GM23338 (cell line): ENCODE results near the gene LRRC47. TPM values are rescaled to one million over a fixed set of nuclear protein-coding genes. Genes with fewer than 3 reads are reported as not detected.

Experiments
- ATAC-seq: fragments of 200-7000 bp; cut with Tn5 transposase; 3 replicates; pipeline ENCODE4 v1.9.1; 2020
- DNase-seq: peaks from one replicate; pipeline ENCODE4 v3.0.0-alpha.2; 2015; ENCODE audit warnings: low spot score
- H2AFZ ChIP-seq: fragments of 200-600 bp; sonication (generic); 2 replicates; pipeline ENCODE4 v1.8.0; 2016; ENCODE audit warnings: antibody characterized with exemption, mild to moderate bottlenecking, moderate library complexity
- H3F3A ChIP-seq: fragments of 200-600 bp; sonication (generic); replicated peaks from 2 replicates; pipeline ENCODE4 v1.8.0; 2017; ENCODE audit warnings: antibody characterized with exemption, mixed run types, low read depth
- H3K27ac ChIP-seq: fragments of 200-600 bp; sonication (generic); 2 replicates; pipeline ENCODE4 v1.6.1; 2016; ENCODE audit warnings: low read depth
- H3K27me3 ChIP-seq: fragments of 200-600 bp; sonication (generic); 2 replicates; pipeline ENCODE4 v1.8.0; 2016; ENCODE audit warnings: mild to moderate bottlenecking, mixed run types, moderate library complexity; ENCODE audit not compliant: insufficient read depth
- H3K36me3 ChIP-seq: fragments of 200-600 bp; sonication (generic); 2 replicates; pipeline ENCODE4 v1.8.0; 2016; ENCODE audit warnings: mild to moderate bottlenecking; ENCODE audit not compliant: insufficient read depth
- H3K4me1 ChIP-seq: fragments of 200-600 bp; sonication (generic); 2 replicates; pipeline ENCODE4 v1.8.0; 2016; ENCODE audit warnings: mild to moderate bottlenecking, moderate library complexity; ENCODE audit not compliant: insufficient read depth
- H3K4me2 ChIP-seq: fragments of 200-600 bp; sonication (generic); 2 replicates; pipeline ENCODE4 v1.7.1; 2017; ENCODE audit warnings: mixed run types
- H3K4me3 ChIP-seq: fragments of 200-600 bp; sonication (generic); 2 replicates; pipeline ENCODE4 v1.6.1; 2016; ENCODE audit warnings: mixed run types
- H3K79me2 ChIP-seq: fragments of 200-600 bp; sonication (generic); replicated peaks from 2 replicates; pipeline ENCODE4 v1.8.0; 2017; ENCODE audit warnings: mild to moderate bottlenecking; ENCODE audit not compliant: insufficient read depth
- H3K9me2 ChIP-seq: fragments of 200-600 bp; sonication (generic); 2 replicates; pipeline ENCODE4 v1.8.0; 2017; ENCODE audit not compliant: insufficient read depth
- H4K20me1 ChIP-seq: fragments of 200-600 bp; sonication (generic); replicated peaks from 2 replicates; pipeline ENCODE4 v1.8.0; 2017; ENCODE audit warnings: mild to moderate bottlenecking; ENCODE audit not compliant: insufficient read depth
- H3K27ac Mint-ChIP-seq: 2 replicates; pipeline ENCODE4 v1.8.0; 2020; ENCODE audit warnings: inconsistent platforms, mild to moderate bottlenecking, moderate library complexity, mixed read lengths
- H3K27me3 Mint-ChIP-seq: 3 replicates; pipeline ENCODE4 v1.8.0; 2022; ENCODE audit warnings: low read depth, mild to moderate bottlenecking, moderate library complexity, mixed read lengths, inconsistent platforms; ENCODE audit not compliant: insufficient read depth, poor library complexity
- H3K36me3 Mint-ChIP-seq: 3 replicates; pipeline ENCODE4 v1.8.0; 2021; ENCODE audit warnings: low read depth, mild to moderate bottlenecking, inconsistent platforms, moderate library complexity, mixed read lengths
- H3K4me1 Mint-ChIP-seq: 3 replicates; pipeline ENCODE4 v1.8.0; 2020; ENCODE audit warnings: mild to moderate bottlenecking, inconsistent platforms, mixed read lengths
- H3K4me3 Mint-ChIP-seq: 3 replicates; pipeline ENCODE4 v1.8.0; 2021; ENCODE audit warnings: moderate library complexity, mild to moderate bottlenecking, inconsistent platforms, mixed read lengths
- H3K9me3 Mint-ChIP-seq: 3 replicates; pipeline ENCODE4 v1.8.0; 2020; ENCODE audit warnings: moderate library complexity, mild to moderate bottlenecking, inconsistent platforms, mixed read lengths
- JUNB ChIP-seq: IDR thresholded peaks from one replicate; pipeline ENCODE4 v1.6.1; 2016; ENCODE audit warnings: antibody characterized with exemption; ENCODE audit not compliant: unreplicated experiment
- NANOG ChIP-seq: IDR thresholded peaks from 2 replicates; pipeline ENCODE4 v1.6.1; 2016; ENCODE audit warnings: antibody characterized with exemption, borderline replicate concordance
- polyA plus RNA-seq: library from polyadenylated mRNA; unstranded; fragments of >200 nt; fragmentation: Nextera tagmentation; extraction: Ambion mirVana; gene quantifications from 2 replicates; pipeline ENCODE4 v1.2.1, GENCODE V29; 2016
- total RNA-seq: library from RNA; depleted of rRNA; stranded (reverse); fragments of >200 nt; shearing (Covaris generic); gene quantifications from 2 replicates; pipeline ENCODE4 v1.2.3, GENCODE V29; 2014
- TF ChIP-seq, protein P1 (sequence below): fragments of 250-450 bp; sonication (Bioruptor Pico); IDR thresholded peaks from 2 replicates; pipeline ENCODE4 v1.5.0; 2020; ENCODE audit warnings: mild to moderate bottlenecking, moderate library complexity
- TF ChIP-seq, protein P2 (sequence below): IDR thresholded peaks from one replicate; pipeline ENCODE4 v1.6.1; 2018; ENCODE audit warnings: antibody characterized with exemption; ENCODE audit not compliant: unreplicated experiment
- TF ChIP-seq, protein P3 (sequence below), 2 experiments: fragments of 200-600 bp in 1 of 2; sonication (generic) in 1 of 2; conservative IDR thresholded peaks; 2 replicates each; pipeline versions ENCODE4 v1.5.1 to v1.6.1; 2016 to 2017; ENCODE audit warnings: antibody characterized with exemption in 2 of 2, low read depth in 2 of 2, mild to moderate bottlenecking in 2 of 2, moderate library complexity in 1 of 2

Gene LRRC47
- total and polyA plus RNA-seq, 2 experiments from 2014 or later, result 15.8 to 76.8 TPM

DNA sequence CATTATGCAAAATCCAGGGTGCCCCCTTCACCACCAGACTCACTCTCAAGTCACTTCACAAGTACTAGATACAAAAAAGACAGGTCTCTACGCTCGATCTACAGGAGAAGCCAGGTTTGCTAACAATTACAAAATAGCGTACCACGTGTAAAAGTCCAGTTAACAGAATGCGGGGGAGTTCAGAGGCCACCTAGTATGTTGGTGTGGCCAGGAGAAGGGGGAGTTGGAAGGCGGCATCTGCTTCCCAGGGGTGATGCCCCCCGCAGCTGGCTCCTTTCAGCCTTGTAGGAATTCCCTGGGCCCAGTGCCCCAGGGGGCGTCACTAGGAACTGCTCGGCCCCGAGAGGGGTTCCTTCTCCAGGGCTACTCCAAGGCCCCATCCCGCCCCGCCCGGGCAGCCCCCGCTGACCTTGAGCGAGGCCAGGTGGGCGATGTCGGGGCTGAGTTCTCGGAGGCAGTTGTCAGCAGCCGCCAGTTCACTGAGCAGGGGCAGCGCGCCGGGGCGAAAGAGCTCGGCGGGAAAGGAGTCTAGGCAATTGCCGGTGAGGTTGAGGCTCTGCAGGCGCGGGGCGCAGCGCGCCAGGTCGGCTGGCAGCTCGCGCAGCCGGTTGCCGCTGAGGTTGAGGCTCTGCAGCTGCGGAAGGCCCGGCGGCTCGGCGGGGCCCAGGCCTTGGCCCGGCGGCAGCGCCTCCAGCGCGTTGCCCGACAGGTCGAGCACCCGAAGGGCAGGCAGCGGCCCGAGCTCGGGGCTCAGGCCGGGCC is 664 bp downstream of the LRRC47 start:
- peaks cover 16% of the 10 kb centered on the region for H3F3A ChIP-seq
- Mint-ChIP-seq H3K36me3 (peaks cover 26% of the 10 kb centered on the region), H3K27ac (peak overlapping the region; percentile 21; the same call in 1 of the 2 replicates), H3K4me3 (peak overlapping the region; percentile 83), H3K4me1 (peaks cover 41% of the 10 kb centered on the region), H3K9me3 (peaks cover 3% of the 10 kb centered on the region; the same call in 2 of the 3 replicates), H3K27me3 (peaks cover 17% of the 10 kb centered on the region)
- H3K79me2 ChIP-seq, result peaks cover 41% of the 10 kb centered on the region
- ATAC-seq, result no peak; the same call in 2 of the 3 replicates
- H3K4me3 ChIP-seq, result peak overlapping the region; percentile 89
- TF ChIP-seq, protein P1, sequence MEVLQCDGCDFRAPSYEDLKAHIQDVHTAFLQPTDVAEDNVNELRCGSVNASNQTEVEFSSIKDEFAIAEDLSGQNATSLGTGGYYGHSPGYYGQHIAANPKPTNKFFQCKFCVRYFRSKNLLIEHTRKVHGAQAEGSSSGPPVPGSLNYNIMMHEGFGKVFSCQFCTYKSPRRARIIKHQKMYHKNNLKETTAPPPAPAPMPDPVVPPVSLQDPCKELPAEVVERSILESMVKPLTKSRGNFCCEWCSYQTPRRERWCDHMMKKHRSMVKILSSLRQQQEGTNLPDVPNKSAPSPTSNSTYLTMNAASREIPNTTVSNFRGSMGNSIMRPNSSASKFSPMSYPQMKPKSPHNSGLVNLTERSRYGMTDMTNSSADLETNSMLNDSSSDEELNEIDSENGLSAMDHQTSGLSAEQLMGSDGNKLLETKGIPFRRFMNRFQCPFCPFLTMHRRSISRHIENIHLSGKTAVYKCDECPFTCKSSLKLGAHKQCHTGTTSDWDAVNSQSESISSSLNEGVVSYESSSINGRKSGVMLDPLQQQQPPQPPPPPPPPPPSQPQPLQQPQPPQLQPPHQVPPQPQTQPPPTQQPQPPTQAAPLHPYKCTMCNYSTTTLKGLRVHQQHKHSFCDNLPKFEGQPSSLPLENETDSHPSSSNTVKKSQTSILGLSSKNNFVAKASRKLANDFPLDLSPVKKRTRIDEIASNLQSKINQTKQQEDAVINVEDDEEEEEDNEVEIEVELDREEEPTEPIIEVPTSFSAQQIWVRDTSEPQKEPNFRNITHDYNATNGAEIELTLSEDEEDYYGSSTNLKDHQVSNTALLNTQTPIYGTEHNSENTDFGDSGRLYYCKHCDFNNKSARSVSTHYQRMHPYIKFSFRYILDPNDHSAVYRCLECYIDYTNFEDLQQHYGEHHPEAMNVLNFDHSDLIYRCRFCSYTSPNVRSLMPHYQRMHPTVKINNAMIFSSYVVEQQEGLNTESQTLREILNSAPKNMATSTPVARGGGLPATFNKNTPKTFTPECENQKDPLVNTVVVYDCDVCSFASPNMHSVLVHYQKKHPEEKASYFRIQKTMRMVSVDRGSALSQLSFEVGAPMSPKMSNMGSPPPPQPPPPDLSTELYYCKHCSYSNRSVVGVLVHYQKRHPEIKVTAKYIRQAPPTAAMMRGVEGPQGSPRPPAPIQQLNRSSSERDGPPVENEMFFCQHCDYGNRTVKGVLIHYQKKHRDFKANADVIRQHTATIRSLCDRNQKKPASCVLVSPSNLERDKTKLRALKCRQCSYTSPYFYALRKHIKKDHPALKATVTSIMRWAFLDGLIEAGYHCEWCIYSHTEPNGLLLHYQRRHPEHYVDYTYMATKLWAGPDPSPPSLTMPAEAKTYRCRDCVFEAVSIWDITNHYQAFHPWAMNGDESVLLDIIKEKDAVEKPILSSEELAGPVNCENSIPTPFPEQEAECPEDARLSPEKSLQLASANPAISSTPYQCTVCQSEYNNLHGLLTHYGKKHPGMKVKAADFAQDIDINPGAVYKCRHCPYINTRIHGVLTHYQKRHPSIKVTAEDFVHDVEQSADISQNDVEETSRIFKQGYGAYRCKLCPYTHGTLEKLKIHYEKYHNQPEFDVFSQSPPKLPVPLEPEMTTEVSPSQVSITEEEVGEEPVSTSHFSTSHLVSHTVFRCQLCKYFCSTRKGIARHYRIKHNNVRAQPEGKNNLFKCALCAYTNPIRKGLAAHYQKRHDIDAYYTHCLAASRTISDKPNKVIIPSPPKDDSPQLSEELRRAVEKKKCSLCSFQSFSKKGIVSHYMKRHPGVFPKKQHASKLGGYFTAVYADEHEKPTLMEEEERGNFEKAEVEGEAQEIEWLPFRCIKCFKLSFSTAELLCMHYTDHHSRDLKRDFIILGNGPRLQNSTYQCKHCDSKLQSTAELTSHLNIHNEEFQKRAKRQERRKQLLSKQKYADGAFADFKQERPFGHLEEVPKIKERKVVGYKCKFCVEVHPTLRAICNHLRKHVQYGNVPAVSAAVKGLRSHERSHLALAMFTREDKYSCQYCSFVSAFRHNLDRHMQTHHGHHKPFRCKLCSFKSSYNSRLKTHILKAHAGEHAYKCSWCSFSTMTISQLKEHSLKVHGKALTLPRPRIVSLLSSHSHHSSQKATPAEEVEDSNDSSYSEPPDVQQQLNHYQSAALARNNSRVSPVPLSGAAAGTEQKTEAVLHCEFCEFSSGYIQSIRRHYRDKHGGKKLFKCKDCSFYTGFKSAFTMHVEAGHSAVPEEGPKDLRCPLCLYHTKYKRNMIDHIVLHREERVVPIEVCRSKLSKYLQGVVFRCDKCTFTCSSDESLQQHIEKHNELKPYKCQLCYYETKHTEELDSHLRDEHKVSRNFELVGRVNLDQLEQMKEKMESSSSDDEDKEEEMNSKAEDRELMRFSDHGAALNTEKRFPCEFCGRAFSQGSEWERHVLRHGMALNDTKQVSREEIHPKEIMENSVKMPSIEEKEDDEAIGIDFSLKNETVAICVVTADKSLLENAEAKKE (CRISPR knock-in tag), result no peak
- TF ChIP-seq JUNB (no peak), NANOG (no peak)
- TF ChIP-seq, protein P2, sequence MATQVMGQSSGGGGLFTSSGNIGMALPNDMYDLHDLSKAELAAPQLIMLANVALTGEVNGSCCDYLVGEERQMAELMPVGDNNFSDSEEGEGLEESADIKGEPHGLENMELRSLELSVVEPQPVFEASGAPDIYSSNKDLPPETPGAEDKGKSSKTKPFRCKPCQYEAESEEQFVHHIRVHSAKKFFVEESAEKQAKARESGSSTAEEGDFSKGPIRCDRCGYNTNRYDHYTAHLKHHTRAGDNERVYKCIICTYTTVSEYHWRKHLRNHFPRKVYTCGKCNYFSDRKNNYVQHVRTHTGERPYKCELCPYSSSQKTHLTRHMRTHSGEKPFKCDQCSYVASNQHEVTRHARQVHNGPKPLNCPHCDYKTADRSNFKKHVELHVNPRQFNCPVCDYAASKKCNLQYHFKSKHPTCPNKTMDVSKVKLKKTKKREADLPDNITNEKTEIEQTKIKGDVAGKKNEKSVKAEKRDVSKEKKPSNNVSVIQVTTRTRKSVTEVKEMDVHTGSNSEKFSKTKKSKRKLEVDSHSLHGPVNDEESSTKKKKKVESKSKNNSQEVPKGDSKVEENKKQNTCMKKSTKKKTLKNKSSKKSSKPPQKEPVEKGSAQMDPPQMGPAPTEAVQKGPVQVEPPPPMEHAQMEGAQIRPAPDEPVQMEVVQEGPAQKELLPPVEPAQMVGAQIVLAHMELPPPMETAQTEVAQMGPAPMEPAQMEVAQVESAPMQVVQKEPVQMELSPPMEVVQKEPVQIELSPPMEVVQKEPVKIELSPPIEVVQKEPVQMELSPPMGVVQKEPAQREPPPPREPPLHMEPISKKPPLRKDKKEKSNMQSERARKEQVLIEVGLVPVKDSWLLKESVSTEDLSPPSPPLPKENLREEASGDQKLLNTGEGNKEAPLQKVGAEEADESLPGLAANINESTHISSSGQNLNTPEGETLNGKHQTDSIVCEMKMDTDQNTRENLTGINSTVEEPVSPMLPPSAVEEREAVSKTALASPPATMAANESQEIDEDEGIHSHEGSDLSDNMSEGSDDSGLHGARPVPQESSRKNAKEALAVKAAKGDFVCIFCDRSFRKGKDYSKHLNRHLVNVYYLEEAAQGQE, result no peak
- TF ChIP-seq, protein P3, sequence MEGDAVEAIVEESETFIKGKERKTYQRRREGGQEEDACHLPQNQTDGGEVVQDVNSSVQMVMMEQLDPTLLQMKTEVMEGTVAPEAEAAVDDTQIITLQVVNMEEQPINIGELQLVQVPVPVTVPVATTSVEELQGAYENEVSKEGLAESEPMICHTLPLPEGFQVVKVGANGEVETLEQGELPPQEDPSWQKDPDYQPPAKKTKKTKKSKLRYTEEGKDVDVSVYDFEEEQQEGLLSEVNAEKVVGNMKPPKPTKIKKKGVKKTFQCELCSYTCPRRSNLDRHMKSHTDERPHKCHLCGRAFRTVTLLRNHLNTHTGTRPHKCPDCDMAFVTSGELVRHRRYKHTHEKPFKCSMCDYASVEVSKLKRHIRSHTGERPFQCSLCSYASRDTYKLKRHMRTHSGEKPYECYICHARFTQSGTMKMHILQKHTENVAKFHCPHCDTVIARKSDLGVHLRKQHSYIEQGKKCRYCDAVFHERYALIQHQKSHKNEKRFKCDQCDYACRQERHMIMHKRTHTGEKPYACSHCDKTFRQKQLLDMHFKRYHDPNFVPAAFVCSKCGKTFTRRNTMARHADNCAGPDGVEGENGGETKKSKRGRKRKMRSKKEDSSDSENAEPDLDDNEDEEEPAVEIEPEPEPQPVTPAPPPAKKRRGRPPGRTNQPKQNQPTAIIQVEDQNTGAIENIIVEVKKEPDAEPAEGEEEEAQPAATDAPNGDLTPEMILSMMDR (conservative IDR thresholded peaks at IDR 0.05; ENCODE audit: low read depth in 2 of 2), result no peak
- no peaks in the 10 kb centered on the region for H3K27me3 ChIP-seq
- no peaks in the 10 kb centered on the region for H3K9me2 ChIP-seq
- no peak for DNase-seq
- peak overlapping the region; percentile 93 for H3K4me2 ChIP-seq
- H3K27ac ChIP-seq, result peak overlapping the region; percentile 98
- no peak overlapping the region for H2AFZ ChIP-seq
- H3K4me1 ChIP-seq, result peaks cover 28% of the 10 kb centered on the region
- no peaks in the 10 kb centered on the region for H3K36me3 ChIP-seq
- H4K20me1 ChIP-seq, result no peaks in the 10 kb centered on the region
